Nucleus accumbens (tissue), 56 donors: ENCODE data around the gene CYP4F3.
"Not testable (repeated sequence)": the region's sequence is repeated elsewhere in the genome, so short reads cannot be mapped to it uniquely, and the experiment has no call there.

Experiments
- DNase-seq, 56 donors: peaks; one replicate each; lab custom pipeline; 2025; lab: John Stamatoyannopoulos, UW

CYP4F3 gene

DNA sequence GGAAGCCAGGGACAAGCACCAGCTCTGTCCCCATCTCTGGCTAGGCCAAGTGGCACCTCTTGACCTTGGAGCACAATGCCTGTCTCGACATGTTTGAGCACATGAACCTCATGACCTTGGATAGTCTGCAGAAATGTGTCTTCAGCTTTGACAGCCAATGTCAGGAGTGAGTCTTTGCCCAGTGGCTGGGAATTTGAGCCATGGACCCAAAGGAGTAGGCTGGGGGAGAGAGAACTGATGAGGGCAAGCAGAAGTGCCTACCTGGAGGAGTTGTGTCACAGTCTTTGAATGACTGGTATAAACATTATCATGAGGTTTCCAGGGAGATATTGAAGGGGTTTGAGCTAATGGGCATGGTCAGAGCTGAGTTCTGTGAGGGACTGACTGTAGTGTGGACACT is 25.5 kb downstream of the CYP4F3 start:
- DNase-seq, result no peak

DNA sequence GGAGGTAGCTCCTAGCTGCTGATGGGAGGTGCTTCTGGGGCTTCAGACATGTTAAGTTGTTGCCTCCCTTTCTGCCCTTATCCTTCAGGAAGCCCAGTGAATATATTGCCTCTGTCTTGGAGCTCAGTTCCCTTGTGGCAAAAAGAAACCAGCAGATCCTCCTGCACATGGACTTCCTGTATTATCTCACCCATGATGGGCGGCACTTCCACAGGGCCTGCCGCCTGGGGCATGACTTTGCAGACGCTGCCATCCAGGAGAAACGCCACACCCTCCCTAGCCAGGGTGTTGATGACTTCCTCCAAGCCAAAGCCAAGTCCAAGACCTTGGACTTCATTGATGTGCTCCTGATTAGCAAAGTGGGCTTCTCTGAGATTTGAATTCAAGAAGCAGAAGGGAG is 26.2 kb downstream of the CYP4F3 start:
- DNase-seq, result no peak

DNA sequence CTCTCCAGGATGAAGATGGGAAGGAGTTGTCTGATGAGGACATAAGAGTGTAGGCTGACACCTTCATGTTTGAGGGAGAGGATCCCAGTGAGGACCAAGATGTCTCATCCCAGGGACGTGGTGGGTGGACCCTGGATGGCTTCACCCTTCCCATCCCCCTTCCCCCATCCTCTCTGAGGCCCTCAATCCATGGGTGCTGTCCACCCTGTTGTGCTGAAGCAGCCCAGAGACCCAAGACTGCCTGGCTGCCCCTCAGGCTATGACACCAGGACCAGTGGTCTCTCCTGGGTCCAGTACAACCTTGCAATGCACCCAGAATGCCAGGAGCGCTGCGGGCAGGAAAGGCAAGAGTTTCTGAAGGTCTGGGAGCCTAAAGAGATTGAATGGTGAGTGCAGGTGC is 28.7 kb downstream of the CYP4F3 start:
- no peak for DNase-seq

DNA sequence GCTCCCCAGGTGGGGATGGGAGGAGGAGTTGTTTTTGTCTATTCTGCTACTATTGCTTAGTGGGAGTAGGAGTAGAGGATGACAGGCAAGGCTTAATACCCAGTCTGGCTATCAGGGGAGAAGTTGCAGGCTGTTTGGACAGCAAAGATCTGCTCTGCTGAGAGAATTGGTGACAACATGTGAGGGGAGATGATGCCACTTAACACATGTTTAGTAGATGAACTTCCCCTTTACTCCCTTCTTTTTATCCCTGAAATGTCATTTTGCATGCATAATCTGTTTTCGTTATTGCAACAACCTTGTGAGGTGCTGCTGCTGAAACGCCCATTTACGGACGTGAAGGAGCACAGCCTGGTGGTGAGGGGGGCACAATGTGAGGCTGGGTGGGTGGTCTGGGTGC is 29.2 kb downstream of the CYP4F3 start:
- no peak for DNase-seq

DNA sequence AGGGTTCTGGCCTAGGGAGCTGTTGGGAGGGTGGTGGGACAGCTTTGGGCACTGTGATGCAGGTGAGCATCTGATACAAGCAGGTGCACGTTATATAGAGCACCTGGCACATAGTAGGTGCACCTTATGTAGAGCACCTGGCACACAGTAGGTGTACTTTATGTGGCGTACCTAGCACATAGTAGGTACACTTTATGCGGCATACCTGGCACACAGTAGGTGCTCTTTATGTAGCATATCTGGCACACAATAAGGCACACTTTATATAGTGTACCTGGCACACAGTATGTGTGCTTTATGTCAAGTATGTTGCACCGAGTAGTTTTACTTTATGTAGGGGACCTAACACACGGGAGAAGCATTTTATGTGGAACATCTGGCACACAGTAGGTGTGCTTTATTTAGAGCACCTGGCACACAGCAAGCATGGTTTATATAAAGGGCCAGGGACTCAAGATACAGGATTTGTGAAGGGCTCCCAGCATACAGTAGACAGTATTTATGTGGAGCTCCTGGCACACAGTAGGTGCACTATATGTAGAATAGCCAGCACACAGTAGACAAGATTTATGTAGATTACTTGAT is 30.6 kb downstream of the CYP4F3 start:
- no peak for DNase-seq

DNA sequence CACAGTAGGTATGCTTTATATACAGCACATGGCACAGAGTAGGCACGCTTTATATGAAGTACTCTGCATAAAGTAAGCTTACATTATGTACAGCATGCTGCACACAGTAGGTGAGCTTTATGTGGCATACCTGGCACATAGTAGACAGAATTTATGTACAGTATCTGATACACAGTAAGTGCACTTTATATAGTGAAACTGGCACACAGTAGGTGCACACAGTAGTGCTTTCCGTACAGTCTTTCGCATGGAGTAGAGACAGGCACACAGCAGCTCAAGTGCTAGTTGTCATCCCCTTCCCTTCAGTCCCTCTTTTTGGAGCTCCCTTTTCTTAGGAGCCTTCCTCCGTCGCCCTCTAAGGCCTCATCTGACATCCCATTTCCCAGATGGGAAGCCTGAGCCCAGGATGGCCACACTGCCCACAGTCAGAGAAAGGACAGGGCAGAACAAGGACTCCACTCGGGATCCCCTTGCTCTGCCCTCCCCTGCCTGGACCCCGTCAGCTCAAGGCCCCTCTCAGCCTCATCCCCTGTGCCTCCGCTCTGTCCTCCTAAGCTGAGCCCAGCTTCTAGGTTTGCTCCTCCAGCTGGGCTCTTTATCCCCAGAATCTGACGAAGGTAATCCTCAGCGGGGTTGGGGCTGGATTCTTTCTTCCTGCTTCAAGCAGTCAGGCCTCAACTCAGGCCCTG is 31.3 kb downstream of the CYP4F3 start:
- DNase-seq, result no peak

DNA sequence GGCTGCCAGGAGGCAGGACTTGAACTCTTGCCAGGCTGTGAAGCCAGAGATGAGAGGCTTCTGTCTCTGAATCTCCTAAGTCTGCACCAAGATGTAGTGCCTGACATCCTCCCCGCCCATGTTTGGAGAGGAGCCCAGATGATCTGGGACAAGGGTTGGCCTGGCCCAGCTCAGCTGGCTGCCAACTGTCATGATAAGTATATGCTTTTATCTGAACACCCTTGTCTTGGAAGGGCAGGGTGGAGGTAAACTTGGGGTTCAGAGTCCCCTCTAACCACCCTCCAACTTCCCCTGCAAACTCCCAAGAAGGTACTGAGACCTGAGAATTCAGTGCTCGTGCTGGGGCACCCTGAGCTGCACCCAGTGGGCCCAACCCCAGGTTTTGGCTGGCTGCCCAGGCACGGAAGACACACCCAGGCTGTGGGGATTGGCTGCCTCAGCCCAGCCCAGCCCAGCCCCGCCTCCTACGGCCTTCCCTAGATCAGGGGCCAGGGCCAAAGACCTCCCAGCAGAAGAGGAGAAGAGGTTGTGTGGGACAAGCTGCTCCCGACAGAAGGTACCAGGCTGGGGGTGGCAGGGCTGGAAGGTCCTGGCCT is 32.0 kb downstream of the CYP4F3 start, which contains the start of gene CYP4F12:
CYP4F12 (plus strand) TSS at position 508 of the 596 bp plus-strand sequence. CDS start 443 bp downstream, outside the sequence.
- peak in 6 of 56 donors; percentile 1 to 59 (median 10) for DNase-seq

DNA sequence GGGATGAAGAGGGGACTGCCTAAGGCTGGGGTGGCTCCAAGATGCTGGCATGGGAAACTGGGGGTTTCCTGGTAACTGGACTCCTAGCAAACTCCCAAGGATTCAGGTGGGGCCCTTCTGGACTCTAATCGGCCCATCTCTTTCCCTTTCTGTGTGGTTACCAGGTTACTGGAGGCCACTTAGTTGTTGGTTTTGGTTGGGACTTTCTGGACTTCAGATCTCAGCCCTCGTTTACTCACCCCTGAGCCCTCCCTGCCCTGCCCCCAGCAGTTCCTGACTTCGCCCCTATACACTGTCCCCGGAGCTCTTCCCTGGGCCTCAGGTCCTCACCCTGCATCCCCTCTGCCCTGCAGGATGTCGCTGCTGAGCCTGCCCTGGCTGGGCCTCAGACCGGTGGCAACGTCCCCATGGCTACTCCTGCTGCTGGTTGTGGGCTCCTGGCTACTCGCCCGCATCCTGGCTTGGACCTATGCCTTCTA is 32.5 kb downstream of the CYP4F3 start:
- DNase-seq, result peak in 1 of 56 donors; percentile 2

DNA sequence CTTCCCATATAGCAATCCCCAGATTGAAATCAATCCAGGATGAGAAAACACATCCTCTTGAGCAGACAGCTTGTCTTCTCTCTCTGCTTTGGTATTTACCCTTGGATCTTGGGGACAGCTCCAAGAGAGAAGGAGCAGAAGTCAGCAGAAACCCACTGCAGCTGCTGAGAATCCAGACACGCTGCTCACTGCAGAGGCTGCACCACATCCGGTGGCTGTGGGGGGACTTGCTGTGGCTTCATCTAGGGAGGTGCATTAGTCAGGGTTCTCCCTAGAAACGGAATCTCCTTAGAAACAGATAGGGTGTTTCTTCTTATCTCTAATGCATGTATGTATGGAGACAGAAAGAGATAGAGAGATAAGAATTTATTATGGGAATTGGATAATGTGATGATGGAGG is 34.9 kb downstream of the CYP4F3 start:
- no peak for DNase-seq

DNA sequence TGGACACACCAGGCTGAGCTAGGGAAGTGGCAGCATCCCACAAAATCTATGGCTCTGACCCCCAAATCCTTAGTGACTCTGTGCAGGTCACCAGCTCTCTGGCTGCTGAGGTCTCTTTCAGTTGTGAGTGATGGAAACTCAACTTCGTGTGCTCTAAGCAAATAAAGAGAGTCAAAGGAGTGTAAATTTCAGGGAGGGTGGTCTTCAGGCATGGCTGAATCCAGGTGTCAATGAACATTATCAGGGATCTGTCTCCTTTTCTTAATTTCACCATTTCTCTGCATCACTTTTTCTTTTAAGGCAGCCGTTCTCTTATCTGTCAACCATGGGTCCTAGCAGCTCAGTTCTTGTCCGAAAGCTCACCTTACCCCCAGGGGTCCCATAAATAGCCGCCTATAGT is 38.4 kb downstream of the CYP4F3 start:
- no peak for DNase-seq

DNA sequence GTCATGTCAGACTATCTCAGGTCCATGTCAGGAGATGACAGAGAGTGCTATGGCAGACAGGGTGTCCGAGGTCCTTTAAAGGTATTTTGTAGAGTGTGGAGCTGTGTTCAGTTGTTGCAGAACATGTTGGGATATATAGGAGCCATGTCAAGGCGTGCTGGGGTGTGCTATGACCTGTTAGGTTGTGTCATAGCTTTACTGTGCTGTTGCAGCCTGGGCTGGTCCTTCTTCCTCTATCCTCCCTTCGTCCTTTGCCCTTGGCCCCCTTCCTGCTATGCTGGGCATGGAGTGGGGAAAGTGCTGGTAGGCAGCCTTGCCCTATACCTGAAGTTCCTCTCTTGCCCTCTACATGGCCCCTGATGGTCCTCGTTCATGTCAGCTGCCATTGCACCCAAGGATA is 39.2 kb downstream of the CYP4F3 start:
- DNase-seq, result not testable (repeated sequence)

DNA sequence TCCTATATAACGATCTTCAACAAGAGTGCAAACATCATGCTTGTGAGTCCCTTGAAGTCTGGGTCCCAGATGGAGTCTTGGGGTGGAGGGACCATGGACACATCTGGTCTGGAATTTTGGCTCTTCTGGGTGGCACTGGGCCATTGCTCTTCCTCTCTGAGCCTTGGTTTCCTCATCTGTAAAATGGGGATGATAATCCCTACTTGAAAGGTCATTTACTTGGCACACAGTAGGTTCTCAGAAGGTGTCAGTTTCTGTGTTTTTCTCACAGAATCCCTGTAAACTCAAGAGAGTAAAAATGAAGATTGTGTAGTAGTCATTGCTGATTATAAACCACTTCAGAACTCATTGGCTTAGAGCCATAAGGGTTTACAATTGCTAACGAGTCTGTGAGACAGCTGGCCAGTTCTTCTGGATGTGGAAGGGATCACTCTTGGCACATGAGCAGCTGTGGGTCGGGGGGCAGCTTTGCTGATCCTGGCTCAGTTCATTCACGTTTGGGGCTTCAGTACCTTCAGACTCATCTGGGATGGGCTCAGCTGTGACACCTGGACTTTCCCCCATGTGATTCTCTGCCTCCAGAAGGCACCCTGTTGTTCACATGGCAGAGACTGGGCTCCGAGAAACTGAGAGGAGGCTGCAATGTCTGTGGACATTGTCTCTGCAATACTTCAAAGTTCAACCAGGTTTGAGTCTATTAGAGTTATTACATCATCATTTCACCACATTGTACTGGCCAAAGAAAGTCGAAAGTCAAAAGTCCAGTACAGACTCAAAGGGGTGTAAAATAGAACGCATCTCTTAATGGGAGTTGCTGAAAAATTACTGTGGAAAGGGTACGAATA is 40.0 kb downstream of the CYP4F3 start:
- no peak for DNase-seq

DNA sequence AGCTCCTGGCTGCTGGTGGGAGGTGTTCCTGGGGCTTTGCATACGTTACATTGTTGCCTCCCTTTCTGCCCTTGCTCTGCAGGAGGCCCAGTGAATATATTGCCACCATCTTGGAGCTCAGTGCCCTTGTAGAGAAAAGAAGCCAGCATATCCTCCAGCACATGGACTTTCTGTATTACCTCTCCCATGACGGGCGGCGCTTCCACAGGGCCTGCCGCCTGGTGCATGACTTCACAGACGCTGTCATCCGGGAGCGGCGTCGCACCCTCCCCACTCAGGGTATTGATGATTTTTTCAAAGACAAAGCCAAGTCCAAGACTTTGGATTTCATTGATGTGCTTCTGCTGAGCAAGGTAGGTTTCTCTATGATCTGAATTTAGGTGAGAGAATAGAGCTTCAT is 42.7 kb downstream of the CYP4F3 start:
- no peak for DNase-seq

DNA sequence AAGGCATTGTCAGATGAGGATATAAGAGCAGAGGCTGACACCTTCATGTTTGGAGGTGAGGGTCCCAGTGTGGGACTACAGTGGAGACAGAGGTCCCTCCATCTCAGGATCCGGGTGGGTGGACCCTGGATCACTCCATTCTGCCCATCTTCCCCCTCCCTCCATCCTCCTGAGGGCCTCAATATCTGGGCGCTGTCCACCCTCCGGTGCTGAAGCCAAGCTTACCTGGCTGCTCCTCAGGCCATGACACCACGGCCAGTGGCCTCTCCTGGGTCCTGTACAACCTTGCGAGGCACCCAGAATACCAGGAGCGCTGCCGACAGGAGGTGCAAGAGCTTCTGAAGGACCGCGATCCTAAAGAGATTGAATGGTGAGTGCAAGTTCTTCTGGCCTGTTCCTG is 44.1 kb downstream of the CYP4F3 start:
- no peak for DNase-seq

DNA sequence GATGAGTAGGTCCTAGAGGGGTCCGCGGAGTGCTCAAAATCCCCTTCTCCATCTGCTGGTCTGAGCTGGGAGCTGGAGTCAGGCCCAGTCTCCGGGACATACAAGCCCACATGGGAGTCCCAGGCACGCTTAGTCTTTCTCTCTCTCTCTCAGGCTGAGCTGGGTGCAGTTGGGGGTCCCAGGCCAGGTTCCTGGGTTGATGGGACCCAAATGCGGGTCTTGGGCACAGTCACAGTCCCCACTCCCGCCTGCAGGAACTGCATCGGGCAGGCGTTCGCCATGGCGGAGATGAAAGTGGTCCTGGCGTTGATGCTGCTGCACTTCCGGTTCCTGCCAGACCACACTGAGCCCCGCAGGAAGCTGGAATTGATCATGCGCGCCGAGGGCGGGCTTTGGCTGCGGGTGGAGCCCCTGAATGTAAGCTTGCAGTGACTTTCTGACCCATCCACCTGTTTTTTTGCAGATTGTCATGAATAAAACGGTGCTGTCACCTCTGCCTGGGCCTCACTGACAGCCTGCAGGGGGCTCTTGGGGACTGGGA is 56.0 kb downstream of the CYP4F3 start:
- no peak for DNase-seq

DNA sequence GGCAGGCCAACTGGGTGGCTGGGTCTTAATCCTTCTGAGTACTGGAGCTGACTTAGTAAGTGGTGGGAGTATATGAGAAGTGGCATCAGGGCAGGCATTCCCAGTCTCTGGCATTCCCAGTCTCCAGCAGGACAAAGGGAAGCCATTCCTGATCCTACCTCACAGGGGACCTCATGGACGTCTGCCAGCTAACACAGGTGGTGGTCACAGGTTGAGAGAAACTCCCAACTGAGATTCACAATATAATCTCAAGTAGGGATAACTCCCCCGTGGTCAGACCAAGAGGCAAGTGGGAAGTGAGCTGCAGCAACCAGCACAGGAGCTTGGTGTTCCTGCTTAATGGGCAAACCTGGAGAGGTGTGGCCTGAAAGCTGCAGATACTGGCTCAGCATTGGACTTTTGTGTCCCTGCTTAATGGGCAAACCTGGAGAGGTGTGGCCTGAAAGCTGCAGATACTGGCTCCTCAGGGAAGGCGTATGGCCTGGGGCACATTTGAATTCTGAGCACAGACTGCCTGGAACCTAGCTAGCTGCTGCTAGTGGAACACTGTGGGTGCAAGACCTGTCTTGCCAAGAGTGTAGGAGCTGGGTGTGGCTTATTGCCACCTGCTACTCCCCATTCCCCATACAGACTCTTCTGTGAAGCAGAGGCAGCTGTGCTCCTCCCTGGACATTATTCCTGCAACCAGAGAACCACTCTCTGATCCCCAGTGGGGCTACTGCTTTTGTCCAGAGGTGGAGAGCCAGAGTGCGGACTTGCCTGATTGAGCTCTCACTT is 61.2 kb downstream of the CYP4F3 start:
- DNase-seq, result no peak

DNA sequence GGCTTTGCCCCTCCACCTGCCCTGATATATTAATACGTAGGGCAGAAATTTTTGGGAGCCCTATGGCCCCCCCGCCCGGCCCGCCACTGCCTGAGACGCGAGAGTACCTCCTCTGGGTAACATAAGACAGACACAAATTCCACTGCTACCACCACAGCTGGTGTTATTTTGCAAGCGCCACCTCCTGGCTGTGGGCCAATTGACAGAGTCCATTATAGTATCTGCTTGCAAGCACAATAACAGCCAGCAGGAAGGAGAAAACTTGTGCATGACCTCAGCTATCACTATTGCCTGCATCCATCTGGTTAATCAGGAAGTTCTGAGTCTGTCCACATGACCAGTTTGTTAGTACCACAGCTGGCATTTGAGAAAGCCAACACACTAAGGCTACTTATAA is 61.8 kb downstream of the CYP4F3 start:
- DNase-seq, result peak in 7 of 56 donors; percentile 1 to 28 (median 5)
